Epithelial cell of prostate (primary cell): ENCODE measurements around the gene ZNF550.
"Not testable (repeated sequence)": the region's sequence is repeated elsewhere in the genome, so short reads cannot be mapped to it uniquely, and the experiment has no call there.

Experiments
- DNase-seq: peaks from one replicate; pipeline ENCODE4 v3.0.0-alpha.2; 2011; ENCODE audit warnings: low read depth, low spot score
- H3K27ac ChIP-seq: fragments of 450-650 bp; 2 replicates; pipeline ENCODE4 v1.5.1; 2017; ENCODE audit warnings: mild to moderate bottlenecking

ZNF550 gene

DNA sequence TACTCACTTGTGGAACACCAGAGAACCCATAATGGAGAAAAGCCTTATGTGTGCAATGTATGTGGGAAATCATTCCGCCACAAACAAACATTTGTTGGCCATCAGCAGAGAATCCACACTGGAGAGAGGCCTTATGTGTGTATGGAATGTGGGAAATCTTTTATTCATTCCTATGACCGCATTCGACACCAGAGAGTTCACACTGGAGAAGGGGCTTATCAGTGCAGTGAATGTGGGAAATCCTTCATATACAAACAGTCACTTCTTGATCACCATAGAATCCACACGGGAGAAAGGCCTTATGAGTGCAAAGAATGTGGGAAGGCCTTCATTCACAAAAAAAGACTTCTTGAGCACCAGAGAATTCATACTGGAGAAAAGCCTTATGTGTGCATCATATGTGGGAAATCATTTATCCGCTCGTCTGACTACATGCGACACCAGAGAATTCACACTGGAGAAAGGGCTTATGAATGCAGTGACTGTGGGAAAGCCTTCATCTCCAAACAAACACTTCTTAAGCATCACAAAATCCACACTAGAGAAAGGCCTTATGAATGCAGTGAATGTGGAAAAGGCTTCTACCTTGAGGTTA lies 21.6 kb downstream of the ZNF550 start:
- no peak overlapping the region for H3K27ac ChIP-seq
- no peak for DNase-seq

DNA sequence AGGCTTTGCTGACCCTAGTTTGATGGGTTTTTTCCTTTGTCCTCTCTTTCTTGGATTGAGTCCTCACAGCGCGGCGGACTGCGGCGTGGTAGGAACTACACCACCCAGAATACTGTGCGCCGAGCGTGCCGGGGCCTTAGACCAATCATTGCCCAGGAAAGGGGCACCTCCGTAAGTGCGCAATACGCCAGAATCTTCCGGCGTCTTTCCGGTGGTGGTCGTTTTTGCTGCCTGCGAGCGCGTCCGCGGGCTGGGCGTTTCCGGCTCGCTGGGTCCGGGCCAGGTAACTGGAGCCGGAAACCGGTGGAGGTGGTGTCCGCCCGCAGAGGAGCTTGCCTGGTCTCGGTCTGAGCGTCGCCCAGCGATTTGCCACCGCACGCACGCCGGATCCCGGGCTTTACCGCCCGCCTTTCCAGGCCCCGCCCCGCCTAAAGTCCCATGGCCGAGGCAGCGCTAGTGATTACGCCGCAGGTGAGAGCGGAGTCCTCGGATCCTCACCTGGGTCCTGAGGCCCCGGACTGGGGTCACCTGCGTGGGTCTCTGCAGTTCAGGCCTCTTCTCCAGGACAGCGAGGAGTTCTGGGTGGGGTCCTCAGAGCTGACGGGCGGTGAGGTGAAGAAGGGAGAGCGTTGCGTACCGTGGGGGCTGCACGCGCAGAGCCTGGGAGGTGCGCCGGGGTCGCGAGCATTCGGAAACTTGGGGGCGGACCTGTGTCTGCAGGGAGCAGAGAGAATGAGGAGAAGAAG lies 32.4 kb downstream of the ZNF550 start, which contains the start of gene ZNF549:
Gene ZNF549, plus strand, starts transcription at position 221 of the 746 bp plus-strand sequence. Its CDS starts 218 bp downstream, at position 439.
- peak within 1 kb of the TSS; percentile 83 for H3K27ac ChIP-seq
- peak; percentile 78 for DNase-seq

DNA sequence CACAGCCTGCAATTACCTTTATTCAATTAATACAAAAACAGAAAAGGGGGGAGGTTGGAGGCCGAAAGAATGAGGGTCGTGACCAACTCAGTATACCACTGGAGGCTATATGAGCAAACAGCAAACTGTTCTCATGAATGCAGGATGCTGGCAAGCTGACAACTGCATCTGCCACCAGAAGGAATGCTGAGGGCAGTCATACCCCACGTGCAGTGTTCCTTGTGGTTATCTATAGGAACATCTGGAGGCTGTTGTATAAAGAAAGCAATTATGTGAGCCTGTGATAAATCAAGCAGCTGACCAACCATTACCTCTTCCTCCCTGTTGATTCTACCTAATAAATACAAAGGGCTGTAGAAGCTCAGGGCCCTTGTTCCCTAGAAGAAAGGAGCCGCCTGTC lies 41.6 kb downstream of the ZNF550 start:
- not testable (repeated sequence) for DNase-seq

DNA sequence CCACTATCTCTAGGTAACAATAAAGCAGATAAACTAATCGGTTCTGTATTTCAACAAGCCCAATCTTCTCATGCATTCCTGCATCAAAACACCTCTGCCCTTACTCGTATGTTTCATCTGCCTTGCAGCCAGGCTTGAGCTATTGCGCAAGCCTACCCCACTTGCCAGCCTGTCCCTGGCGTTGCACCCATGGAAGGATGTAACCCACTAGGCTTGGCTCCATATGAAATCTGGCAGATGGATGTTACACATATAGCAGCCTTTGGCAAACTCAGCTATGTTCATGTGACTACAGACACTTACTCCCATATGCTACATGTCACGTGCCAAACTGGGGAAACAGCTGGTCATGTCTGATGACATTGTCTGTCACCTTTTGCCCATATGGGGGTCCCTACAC lies 44.4 kb downstream of the ZNF550 start:
- no peak overlapping the region for H3K27ac ChIP-seq

More for the DNA sequence above, 41.6 kb downstream of the ZNF550 start:
- H3K27ac ChIP-seq, result not testable (repeated sequence)

DNA sequence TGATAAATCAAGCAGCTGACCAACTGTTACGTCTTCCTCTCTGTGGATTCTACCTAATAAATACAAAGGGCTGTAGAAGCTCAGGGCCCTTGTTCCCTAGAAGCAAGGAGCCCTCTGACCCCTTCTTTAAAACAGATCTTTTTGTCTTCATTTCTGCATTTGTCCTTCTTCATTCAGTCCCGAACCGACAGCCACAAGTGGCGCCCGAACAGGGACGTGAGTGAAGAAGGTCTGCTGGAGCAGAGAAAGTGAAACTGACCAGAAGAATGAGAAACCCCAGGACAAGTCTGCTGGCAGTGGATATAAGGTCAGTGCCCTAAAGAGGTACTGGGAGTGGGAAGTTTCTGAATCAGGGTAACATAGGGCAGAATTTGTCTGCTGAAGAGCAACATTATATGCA lies 46.8 kb downstream of the ZNF550 start:
- no peak for DNase-seq
- H3K27ac ChIP-seq, result no peak overlapping the region

More for the DNA sequence above, 44.4 kb downstream of the ZNF550 start:
- no peak for DNase-seq

DNA sequence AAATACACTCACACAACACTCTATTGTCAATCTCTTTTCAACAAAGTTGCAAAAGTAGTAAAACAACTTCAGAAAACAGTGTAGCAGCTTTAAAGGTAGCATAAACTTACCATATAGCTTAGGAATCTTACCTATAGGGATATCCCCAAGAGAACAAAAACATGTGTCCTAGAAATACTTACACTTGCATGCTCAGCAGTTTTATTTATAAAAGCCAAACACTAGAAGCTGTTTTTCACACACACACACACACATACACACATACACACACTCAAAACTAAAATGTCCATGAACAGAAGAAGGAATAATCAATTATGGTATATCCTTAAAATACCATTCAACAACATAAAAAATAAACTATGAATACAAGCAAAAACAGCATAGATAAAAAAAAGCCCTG lies 48.2 kb downstream of the ZNF550 start:
- no peak for DNase-seq
- no peak overlapping the region for H3K27ac ChIP-seq

DNA sequence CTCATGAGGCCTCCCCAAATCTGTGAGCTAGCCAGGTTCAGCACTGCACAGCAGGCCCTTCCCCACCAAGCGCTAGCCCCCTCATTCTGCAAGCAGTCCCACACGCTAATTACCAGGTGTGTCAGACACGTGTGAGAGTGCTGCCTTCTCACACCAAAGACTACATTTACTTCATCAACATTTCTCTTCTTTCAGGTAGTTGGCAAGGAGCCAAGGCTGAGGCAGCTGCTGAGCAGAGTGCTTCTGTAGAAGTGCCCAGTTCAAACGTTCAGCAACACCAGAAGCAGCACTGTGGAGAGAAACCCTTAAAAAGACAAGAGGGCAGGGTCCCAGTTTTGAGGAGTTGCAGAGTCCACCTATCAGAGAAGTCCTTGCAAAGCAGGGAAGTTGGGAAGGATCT lies 53.5 kb downstream of the ZNF550 start:
- no peak for DNase-seq

DNA sequence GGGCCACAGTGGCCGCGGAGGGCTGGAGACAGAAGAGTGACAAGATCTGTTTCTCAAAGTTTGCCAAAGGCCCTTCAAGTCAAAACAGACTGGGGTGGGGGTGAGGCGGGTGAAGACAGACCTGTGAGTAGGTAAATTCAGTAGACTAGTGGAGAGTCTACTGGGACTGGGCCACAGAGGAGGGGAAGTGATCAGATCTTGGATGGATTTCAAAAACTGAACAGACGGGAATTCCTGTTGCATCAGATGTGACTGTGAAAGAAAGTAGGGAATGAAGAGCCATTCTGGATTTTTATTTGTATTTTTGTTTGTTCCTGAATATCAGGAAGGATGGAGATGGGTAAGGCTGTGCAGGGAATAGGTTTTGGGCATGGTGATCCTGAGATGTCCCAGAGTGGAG lies 59.3 kb downstream of the ZNF550 start:
- DNase-seq, result not testable (repeated sequence)
- peak overlapping the region; percentile 72 for H3K27ac ChIP-seq

More for the DNA sequence above, 53.5 kb downstream of the ZNF550 start:
- H3K27ac ChIP-seq, result no peak overlapping the region

DNA sequence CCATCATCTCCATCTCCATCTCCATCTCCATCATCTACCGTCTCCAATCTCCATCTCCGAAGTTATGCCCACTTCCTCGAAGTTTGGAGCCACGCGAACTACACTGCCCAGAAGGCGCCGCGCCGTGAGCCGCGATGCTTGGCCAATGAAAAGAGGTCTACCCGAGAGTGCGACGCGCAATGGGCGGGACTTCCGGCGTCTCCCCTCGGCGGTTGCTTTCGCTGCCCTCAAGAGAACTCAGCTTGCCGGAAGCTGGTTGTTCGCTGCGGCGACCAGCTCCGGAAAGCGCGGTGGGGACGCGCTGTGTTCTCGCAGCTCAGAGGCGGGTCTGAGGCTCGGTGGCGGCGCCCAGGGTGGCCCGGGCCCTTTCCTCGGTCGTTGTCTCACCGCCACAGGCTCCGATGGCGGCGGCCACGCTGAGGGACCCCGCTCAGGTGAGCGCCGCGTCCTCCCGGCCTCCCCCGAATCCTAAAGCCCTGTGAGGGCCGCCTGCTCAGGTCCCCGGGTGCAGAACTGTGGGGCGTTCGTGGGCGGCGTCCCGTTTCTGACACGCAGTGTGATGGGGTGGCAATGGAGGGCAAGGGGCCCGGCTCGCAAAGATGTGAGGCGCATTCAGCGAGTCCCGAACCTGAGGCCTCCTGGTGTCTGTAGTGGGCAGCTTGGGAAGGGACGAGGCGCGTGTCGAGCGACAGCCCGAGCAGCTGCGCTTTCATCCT lies 59.8 kb downstream of the ZNF550 start, which contains the start of gene ZNF773:
Gene ZNF773, plus strand, starts transcription at position 259 of the 716 bp plus-strand sequence. Its CDS starts 143 bp downstream, at position 402.
- DNase-seq, result peak; percentile 75
- peak within 1 kb of the TSS; percentile 72 for H3K27ac ChIP-seq

DNA sequence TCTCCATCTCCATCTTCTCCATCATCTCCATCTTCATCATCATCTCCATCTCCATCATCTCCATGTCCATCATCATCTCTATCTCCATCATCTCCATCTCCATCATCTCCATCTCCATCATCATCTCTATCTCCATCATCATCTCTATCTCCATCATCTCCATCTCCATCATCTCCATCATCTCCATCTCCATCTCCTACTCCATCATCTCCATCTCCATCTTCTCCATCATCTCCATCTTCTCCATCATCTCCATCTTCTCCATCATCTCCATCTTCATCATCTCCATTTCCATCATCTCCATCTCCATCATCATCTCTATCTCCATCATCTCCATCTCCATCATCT lies 60.4 kb downstream of the ZNF550 start:
- not testable (repeated sequence) for DNase-seq, H3K27ac ChIP-seq

DNA sequence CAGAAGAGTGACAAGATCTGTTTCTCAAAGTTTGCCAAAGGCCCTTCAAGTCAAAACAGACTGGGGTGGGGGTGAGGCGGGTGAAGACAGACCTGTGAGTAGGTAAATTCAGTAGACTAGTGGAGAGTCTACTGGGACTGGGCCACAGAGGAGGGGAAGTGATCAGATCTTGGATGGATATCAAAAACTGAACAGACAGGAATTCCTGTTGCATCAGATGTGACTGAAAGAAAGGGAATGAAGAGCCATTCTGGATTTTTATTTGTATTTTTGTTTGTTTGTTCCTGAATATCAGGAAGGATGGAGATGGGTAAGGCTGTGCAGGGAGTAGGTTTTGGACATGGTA lies 71.4 kb downstream of the ZNF550 start:
- peak overlapping the region; percentile 81 for H3K27ac ChIP-seq
- not testable (repeated sequence) for DNase-seq

DNA sequence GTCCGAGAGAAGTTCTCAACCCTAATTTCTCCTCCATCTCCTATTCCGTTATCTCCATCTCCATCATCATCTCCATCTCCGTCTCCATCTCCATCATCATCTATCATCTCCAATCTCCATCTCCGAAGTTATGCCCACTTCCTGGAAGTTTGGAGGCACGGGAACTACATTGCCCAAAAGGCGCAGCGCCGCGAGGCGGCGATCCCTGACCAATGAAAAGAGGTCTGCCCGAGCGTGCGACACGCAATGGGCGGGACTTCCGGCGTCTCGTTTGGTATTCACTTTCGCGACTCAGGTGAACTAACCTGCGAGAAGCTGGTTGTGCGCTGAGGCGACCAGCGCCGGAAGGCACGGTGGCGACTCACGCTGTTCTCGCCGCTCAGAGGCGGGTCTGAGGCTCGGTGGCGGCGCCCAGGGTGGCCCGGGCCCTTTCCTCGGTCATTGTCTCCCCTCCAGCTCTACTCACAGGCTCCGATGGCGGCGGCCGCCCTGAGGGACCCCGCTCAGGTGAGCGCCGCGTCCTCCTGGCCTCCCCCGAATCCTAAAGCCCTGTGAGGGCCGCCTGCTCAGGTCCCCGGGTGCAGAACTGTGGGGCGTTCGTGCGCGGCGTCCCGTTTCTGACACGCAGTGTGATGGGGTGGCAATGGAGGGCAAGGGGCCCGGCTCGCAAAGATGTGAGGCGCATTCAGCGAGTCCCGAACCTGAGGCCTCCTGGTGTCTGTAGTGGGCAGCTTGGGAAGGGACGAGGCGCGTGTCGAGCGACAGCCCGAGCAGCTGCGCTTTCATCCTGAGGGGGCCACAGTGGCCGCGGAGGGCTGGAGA lies 72.0 kb downstream of the ZNF550 start, which contains the start of gene ZNF419:
Gene ZNF419, plus strand, starts transcription at position 274 of the 822 bp plus-strand sequence. Its CDS starts 201 bp downstream, at position 475.
- peak; percentile 80 for DNase-seq

More for the DNA sequence above, 72.0 kb downstream of the ZNF550 start, which contains the start of gene ZNF419:
- H3K27ac ChIP-seq, result peak within 1 kb of the TSS; percentile 81
